B cell (primary cell): ENCODE results near the gene CUTC. TPM values are rescaled to one million over a fixed set of nuclear protein-coding genes. Genes with fewer than 3 reads are reported as not detected.

Experiments
- ATAC-seq: fragments of 200-7000 bp; cut with Tn5 transposase; one replicate; pipeline ENCODE4 v1.10.0; 2021; ENCODE audit warnings: low read depth, mild to moderate bottlenecking, moderate number of reproducible peaks, moderate library complexity
- CTCF ChIA-PET: fragments of 350-600 bp; sonication (Branson Sonifier 250); formaldehyde crosslinking; loops from one replicate; lab custom pipeline; 2021; ENCODE audit warnings: antibody characterized with exemption, inconsistent platforms; lab: Charles Lee
- POLR2A ChIA-PET: fragments of 350-600 bp; sonication (Branson Sonifier 250); formaldehyde crosslinking; loops from one replicate; lab custom pipeline; 2021; ENCODE audit warnings: antibody characterized with exemption; lab: Charles Lee
- DNase-seq: peaks from one replicate; pipeline ENCODE4 v3.0.0; 2013
- H2AFZ ChIP-seq: 2 replicates; pipeline ENCODE4 v1.6.1; 2012; ENCODE audit warnings: mild to moderate bottlenecking, low read depth, low read length; ENCODE audit not compliant: insufficient read depth, poor library complexity, severe bottlenecking
- H3K27ac ChIP-seq, 2 donors: 1 replicate in 1 of 2; 2 replicates in 1 of 2; pipeline ENCODE4 v1.5.1; 2012 to 2013; ENCODE audit warnings: low read length in 2 of 2, mild to moderate bottlenecking in 2 of 2, moderate library complexity in 1 of 2
- H3K27me3 ChIP-seq, 4 experiments: fragments of 200-600 bp in 1 of 4; sonication (generic) in 1 of 4; replicated peaks in 1 of 4; 1 replicate in 2 of 4; 2 replicates in 2 of 4; pipeline versions ENCODE4 v1.6.1 to v1.7.0; 2013 to 2016; ENCODE audit warnings: low read length in 3 of 4, mild to moderate bottlenecking in 2 of 4, mixed read lengths in 1 of 4, moderate library complexity in 1 of 4; ENCODE audit not compliant: insufficient read depth in 4 of 4, control insufficient read depth in 3 of 4; ENCODE audit errors: control extremely low read depth in 1 of 4
- H3K36me3 ChIP-seq, 2 experiments: replicated peaks in 1 of 2; 1 replicate in 1 of 2; 2 replicates in 1 of 2; pipeline versions ENCODE4 v1.6.1 to v1.7.1; 2013; ENCODE audit warnings: low read length in 1 of 2; ENCODE audit not compliant: insufficient read depth in 2 of 2, control insufficient read depth in 1 of 2; ENCODE audit errors: control extremely low read depth in 1 of 2, extremely low read depth in 1 of 2
- H3K4me1 ChIP-seq, 2 donors: fragments of 200-600 bp in 1 of 2; sonication (generic) in 1 of 2; 1 replicate in 1 of 2; 2 replicates in 1 of 2; pipeline versions ENCODE4 v1.5.1 to v1.6.1; 2013 to 2017; ENCODE audit warnings: low read length in 2 of 2; ENCODE audit not compliant: control insufficient read depth in 2 of 2, insufficient read depth in 2 of 2
- H3K4me2 ChIP-seq: replicated peaks from 2 replicates; pipeline ENCODE3; 2012; ENCODE audit warnings: mild to moderate bottlenecking, low read depth, low read length; ENCODE audit not compliant: poor library complexity, severe bottlenecking
- H3K4me3 ChIP-seq, 5 experiments: fragments of 200-600 bp in 1 of 5; sonication (generic) in 1 of 5; 1 replicate in 3 of 5; 2 replicates in 2 of 5; pipeline versions ENCODE4 v1.5.1 to v1.7.0; 2011 to 2016; ENCODE audit warnings: low read length in 4 of 5, mild to moderate bottlenecking in 4 of 5, low read depth in 2 of 5, control low read depth in 1 of 5, moderate library complexity in 1 of 5; ENCODE audit not compliant: insufficient read depth in 1 of 5; ENCODE audit errors: control extremely low read depth in 1 of 5, extremely low read depth in 1 of 5
- H3K79me2 ChIP-seq: fragments of 200-600 bp; sonication (generic); one replicate; pipeline ENCODE4 v1.6.0; 2016; ENCODE audit warnings: low read length; ENCODE audit not compliant: control insufficient read depth, insufficient read depth
- H3K9ac ChIP-seq: fragments of 200-600 bp; sonication (generic); 2 replicates; pipeline ENCODE4 v1.6.1; 2017; ENCODE audit warnings: mild to moderate bottlenecking, low read length, moderate library complexity
- H3K9me3 ChIP-seq, 3 donors: one replicate each; pipeline versions ENCODE4 v1.6.1 to v1.7.1; 2013; ENCODE audit warnings: low read length in 2 of 3; ENCODE audit not compliant: control insufficient read depth in 2 of 3, insufficient read depth in 1 of 3; ENCODE audit errors: control extremely low read depth in 1 of 3
- H4K20me1 ChIP-seq: 2 replicates; pipeline ENCODE4 v1.6.0; 2012; ENCODE audit warnings: mild to moderate bottlenecking, low read length; ENCODE audit not compliant: insufficient read depth, control insufficient read depth, poor library complexity, severe bottlenecking
- H3K27ac Mint-ChIP-seq: one replicate; pipeline ENCODE4 v1.8.0; 2021; ENCODE audit warnings: mixed read lengths
- H3K27me3 Mint-ChIP-seq: one replicate; pipeline ENCODE4 v1.8.0; 2021; ENCODE audit warnings: mixed read lengths
- H3K4me1 Mint-ChIP-seq: one replicate; pipeline ENCODE4 v1.8.0; 2021; ENCODE audit warnings: mixed read lengths
- H3K4me3 Mint-ChIP-seq: one replicate; pipeline ENCODE4 v1.8.0; 2021; ENCODE audit warnings: mixed read lengths
- H3K9me3 Mint-ChIP-seq: one replicate; pipeline ENCODE4 v1.8.0; 2022; ENCODE audit warnings: mixed read lengths; ENCODE audit not compliant: insufficient read depth
- EZH2 ChIP-seq: IDR thresholded peaks from 2 replicates; pipeline ENCODE4 v1.6.1; 2012; ENCODE audit warnings: borderline replicate concordance, low read depth, mild to moderate bottlenecking, moderate library complexity, low read length; ENCODE audit not compliant: insufficient read depth, poor library complexity, severe bottlenecking
- WGBS: methylation state at CpG from one replicate; pipeline ENCODE4 v1.1.5; 2013; ENCODE audit warnings: missing lambda C conversion rate; ENCODE audit not compliant: insufficient coverage; 5-methylcytosine and 5-hydroxymethylcytosine counted together
- intact Hi-C: fragments of 100-400 bp; cut with micrococcal nuclease; formaldehyde crosslinking; loops from one replicate; pipeline ENCODE4 v1.10.0; 2022
- polyA plus RNA-seq: library from polyadenylated mRNA; depleted of rRNA; stranded (reverse); fragments of >200 nt; gene quantifications from 2 replicates; pipeline ENCODE4 v1.2.3, GENCODE V29; 2012
- total RNA-seq, 2 donors: library from RNA; stranded (reverse); fragments of 120-200 nt in 1 of 2; gene quantifications; 1 replicate in 1 of 2; 2 replicates in 1 of 2; pipeline versions ENCODE4 v1.2.3 to v1.2.4, GENCODE V29; 2013 to 2022
- TF ChIP-seq, protein P1 (sequence below): fragments of 200-600 bp; IDR thresholded peaks from one replicate; pipeline ENCODE4 v1.8.0; 2022; ENCODE audit warnings: antibody characterized with exemption, mild to moderate bottlenecking

Gene CUTC
- total and polyA plus RNA-seq, 2 donors (not counting 1 experiment from before 2014, with no cell fraction given) = 22.8 to 33.3 TPM

DNA sequence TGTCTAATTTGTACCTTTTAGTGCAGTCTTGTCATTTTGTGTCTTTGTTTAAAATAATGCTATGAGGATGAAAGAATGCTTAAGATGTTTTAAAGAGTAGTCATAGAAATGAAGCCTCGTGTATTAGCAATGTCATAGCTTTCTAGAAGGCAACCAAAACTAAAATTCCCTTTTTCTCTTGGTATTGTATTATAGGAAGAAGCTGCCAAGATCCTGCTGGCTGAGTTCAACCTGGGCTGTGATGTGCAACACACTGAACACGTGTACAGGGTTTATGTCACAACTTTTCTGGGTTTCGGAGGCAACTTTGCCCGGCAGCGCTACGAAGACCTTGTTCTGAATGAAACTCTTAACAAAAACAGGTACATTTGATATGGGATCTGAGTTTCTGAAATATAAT lies 36.3 kb upstream of the CUTC start:
- Histone ChIP-seq H3K27me3 (no peaks in the 10 kb centered on the region), H3K9me3 (no peaks in the 10 kb centered on the region), H3K4me2 (no peak overlapping the region), H3K4me3 (no peak overlapping the region), H3K27ac (no peak overlapping the region), H3K9ac (no peak overlapping the region), H3K79me2 (no peaks in the 10 kb centered on the region), H4K20me1 (no peaks in the 10 kb centered on the region), H3K4me1 (no peaks in the 10 kb centered on the region), H3K36me3 (peaks cover 17 to 18% of the 10 kb centered on the region in 2 experiments), H2AFZ (no peak overlapping the region)
- ATAC-seq (no peak), DNase-seq (no peak)
- H3K4me1 Mint-ChIP-seq = no peaks in the 10 kb centered on the region
- CTCF ChIA-PET = no interaction called here
- H3K27me3 Mint-ChIP-seq = no peaks in the 10 kb centered on the region
- POLR2A ChIA-PET = no interaction called here
- H3K9me3 Mint-ChIP-seq = no peaks in the 10 kb centered on the region
- H3K27ac Mint-ChIP-seq = no peak overlapping the region
- 100% methylated on average over 1 of the region's 6 CpGs for WGBS
- no peak for TF ChIP-seq EZH2
- TF ChIP-seq, protein P1, sequence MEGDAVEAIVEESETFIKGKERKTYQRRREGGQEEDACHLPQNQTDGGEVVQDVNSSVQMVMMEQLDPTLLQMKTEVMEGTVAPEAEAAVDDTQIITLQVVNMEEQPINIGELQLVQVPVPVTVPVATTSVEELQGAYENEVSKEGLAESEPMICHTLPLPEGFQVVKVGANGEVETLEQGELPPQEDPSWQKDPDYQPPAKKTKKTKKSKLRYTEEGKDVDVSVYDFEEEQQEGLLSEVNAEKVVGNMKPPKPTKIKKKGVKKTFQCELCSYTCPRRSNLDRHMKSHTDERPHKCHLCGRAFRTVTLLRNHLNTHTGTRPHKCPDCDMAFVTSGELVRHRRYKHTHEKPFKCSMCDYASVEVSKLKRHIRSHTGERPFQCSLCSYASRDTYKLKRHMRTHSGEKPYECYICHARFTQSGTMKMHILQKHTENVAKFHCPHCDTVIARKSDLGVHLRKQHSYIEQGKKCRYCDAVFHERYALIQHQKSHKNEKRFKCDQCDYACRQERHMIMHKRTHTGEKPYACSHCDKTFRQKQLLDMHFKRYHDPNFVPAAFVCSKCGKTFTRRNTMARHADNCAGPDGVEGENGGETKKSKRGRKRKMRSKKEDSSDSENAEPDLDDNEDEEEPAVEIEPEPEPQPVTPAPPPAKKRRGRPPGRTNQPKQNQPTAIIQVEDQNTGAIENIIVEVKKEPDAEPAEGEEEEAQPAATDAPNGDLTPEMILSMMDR = no peak
- intact Hi-C loops = no loop called here
- H3K4me3 Mint-ChIP-seq = no peak overlapping the region

DNA sequence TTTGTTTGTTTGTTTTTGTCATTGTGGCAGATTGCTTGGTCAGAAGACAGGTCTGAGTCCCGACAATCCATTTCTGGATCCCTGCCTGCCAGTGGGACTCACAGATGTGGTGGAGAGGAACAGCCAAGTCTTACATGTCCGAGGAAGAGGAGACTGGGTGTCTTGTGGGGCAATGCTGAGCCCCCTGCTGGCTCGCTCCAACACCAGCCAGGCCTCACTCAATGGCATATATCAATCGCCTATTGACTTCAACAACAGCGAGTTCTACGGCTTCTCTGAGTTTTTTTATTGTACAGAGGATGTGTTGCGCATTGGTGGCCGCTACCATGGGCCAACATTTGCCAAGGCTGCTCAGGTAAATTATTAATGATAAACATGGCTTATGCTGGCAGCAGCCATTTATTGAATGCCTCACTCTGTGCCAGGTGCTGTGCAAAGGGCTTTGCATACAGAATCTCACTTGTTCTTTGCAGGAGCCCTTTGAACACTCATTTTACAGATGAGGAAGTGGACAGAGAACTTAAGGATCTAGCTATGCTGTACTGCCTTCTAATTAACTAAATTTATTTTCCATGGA lies 33.4 kb upstream of the CUTC start:
- Mint-ChIP-seq H3K27me3 (no peaks in the 10 kb centered on the region), H3K27ac (no peak overlapping the region), H3K4me3 (no peak overlapping the region), H3K9me3 (no peaks in the 10 kb centered on the region), H3K4me1 (no peaks in the 10 kb centered on the region)
- H3K36me3 ChIP-seq = peaks cover 12 to 14% of the 10 kb centered on the region in 2 experiments
- DNase-seq (no peak), ATAC-seq (no peak)
- no peak overlapping the region for H3K4me2 ChIP-seq
- CTCF ChIA-PET = interaction anchor here (1.0 to 1.4 kb wide), 2 partner anchors 86 to 262 kb away, joined by 3 to 4 read pairs; no protein-coding TSS in a partner anchor
- no peak overlapping the region for H3K4me3 ChIP-seq
- no peak overlapping the region for H3K27ac ChIP-seq
- H3K9ac ChIP-seq = no peak overlapping the region
- no peaks in the 10 kb centered on the region for H3K79me2 ChIP-seq
- intact Hi-C loops = no loop called here
- POLR2A ChIA-PET = no interaction called here
- no peak for TF ChIP-seq EZH2
- TF ChIP-seq, protein P1 = no peak
- H2AFZ ChIP-seq = no peak overlapping the region
- H4K20me1 ChIP-seq = no peaks in the 10 kb centered on the region
- no peaks in the 10 kb centered on the region for H3K27me3 ChIP-seq
- 100% methylated on average over 6 of the region's 8 CpGs for WGBS
- H3K4me1 ChIP-seq = no peaks in the 10 kb centered on the region
- H3K9me3 ChIP-seq = no peaks in the 10 kb centered on the region
